CD4-positive, alpha-beta T cell treated with Interferon gamma for 1 hour (primary cell): ENCODE results near the gene TSPAN5.

Experiments
- DNase-seq: peaks from one replicate; pipeline ENCODE4 v3.0.0-alpha.2; 2020

The TSPAN5 gene

DNA sequence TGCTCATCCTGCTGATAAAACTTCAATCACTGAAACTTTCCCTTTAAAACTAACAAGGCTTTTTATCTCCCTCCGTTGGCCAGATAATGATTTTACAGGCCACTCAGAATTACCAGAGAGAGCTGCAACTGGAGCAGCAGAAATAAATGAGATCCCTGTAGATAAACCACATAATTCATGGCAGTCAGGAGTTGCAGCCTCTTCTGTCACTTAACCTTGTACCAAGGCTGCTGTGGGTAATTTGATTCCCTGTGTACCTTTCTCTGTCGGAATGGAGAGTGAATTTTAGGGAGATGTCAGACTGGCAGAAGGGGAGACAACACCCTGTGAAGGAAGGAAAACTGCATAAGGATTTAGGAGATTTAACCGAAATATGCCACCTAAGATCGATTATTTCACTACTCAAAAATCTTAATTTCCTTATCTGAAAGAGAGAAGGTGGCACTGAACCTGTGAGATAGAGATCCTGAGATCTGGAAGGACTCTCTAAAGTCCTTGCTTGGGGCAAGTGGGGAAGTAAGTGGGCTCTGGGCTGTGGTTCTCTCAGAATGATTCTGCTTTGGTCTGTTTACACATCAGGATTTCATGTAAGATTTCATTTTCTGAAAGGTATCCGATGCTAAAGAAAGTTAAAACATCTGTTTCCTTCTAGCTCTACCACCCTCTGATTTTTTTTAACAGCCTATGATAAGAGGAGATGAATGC, 14.3 kb upstream of the TSPAN5 start:
- no peak for DNase-seq

DNA sequence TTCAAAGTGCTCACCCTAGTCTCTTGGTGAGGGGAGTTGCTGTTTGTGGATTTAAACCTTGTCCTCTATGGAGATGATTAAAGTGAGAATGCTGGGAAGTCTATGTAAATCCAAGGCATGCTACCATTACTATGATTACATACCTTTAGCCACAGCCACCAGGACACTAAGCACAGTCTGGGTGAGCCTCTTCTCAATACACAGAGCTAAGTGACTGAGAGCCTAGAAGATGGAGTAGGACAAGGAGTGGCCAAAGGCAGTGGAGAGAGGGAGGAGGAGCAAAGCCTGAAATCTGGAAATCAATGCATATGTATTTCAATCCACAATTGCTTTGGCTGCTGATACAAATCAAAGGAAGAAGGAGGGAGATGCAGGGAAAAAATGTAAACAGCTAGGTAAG, 12.7 kb upstream of the TSPAN5 start:
- no peak for DNase-seq

DNA sequence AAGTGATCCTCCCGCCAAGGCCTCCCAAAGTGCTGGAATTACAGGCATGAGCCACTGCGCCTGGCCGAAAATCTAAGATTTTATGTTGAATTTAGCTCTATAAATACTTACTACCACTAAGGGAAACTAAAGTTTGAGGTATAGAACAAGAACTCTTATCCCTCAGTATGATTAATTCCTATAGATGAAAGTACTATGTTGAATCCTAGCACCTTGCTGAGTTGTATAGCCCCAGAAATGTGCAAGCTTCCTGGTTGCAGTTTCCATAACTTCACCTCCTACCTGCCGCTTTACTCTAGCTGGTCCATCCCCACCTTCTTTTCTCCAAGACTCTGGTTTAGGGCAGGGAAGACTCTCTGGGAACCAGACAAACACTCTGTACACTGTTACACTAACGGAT, 11.8 kb upstream of the TSPAN5 start:
- no peak for DNase-seq

DNA sequence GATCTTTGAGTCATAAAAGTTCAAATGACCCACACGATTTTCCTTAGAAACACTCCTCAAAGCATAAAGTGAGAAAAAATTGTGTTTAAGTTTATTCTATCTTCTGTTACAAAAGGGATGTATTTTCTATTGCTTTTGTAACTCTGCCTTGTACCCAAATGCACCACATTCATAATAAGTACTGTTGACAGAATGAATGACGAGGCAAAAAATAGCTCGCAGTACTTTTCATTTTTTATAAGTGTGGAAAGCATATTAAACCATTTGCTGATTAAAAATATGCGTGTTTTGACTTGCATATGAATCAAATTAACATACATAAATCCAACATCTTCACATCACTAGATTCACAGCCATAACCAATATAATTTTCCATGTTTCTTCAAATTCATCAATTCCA, 11.2 kb upstream of the TSPAN5 start:
- no peak for DNase-seq

DNA sequence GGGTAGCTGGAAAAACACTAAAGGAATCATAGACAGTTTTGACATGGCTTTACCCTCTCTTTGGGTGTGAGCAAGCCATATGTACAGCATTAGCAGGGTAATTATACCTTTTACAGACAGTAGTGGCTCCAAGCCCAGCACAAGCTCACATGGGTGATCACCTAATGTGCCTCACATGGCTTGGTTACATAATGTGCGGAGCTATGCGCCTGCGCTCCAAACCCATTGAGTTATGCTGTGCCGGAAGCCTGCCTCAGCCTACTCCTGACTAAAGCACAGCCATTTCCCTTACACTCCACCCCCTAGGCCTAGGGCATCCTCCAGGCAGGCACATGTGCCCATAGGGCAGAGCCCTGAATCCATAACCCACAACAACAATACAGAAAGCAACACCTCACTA, 6.5 kb upstream of the TSPAN5 start:
- DNase-seq: no peak

GRCh38 chr4:98663226-98664006, 5.0 kb upstream of the TSPAN5 start:
- peak; percentile 46 for DNase-seq

DNA sequence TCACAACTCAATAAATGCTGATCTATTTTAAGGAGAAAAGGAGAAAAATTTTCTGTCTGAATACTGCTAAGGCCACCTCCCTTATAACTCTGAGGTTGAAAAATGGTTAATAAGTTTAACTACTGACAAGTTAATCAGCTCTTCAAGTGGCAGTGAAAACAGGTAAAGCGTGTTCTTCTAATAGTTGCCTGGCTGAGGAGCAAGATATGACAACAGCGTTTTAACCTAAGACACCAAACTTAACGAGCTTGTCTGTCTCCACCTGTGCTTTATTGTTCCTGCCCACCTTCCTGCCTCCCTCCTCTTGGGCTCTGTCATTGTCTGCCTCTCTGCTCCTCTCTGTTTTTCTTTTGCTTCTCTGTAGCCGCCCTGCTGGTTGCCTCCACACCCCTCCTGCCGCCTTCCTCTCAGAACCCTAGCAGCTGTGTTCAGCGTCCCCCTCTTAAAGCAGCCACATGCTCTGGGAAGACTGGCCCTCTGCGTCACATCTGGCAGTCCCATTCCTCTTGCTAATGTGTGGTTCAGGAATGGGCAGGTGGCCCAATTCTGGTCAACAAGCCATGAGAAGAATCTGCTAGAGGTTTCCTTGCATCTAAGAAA, 4.3 kb upstream of the TSPAN5 start:
- peak; percentile 34 for DNase-seq

DNA sequence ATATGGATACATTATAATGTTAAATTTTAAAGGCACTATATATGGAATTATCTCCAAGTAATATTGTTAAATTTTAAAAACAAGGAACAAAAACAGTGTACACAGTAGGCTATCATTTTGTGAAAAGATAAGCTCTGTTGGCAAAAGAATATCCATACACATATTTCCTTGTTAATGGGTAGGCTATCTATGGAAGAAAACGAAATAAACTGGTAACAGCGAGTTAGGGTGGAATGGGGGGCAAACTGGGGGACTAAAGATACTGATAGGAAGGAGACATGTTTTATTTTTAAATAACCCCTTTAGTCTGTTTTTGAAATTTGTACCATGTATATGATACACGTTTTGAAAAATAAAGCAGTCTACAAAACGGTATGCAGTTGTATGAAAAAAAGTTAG, 3.6 kb upstream of the TSPAN5 start:
- DNase-seq: no peak

- DNase-seq: no peak
These were observed 3.1 kb upstream of the TSPAN5 start for GRCh38 chr4:98661371-98662054.

- DNase-seq: no peak
These were observed 1.5 kb upstream of the TSPAN5 start for GRCh38 chr4:98659741-98660462.

- DNase-seq: no peak
These were observed 738 bp upstream of the TSPAN5 start for GRCh38 chr4:98659106-98659592.

DNA sequence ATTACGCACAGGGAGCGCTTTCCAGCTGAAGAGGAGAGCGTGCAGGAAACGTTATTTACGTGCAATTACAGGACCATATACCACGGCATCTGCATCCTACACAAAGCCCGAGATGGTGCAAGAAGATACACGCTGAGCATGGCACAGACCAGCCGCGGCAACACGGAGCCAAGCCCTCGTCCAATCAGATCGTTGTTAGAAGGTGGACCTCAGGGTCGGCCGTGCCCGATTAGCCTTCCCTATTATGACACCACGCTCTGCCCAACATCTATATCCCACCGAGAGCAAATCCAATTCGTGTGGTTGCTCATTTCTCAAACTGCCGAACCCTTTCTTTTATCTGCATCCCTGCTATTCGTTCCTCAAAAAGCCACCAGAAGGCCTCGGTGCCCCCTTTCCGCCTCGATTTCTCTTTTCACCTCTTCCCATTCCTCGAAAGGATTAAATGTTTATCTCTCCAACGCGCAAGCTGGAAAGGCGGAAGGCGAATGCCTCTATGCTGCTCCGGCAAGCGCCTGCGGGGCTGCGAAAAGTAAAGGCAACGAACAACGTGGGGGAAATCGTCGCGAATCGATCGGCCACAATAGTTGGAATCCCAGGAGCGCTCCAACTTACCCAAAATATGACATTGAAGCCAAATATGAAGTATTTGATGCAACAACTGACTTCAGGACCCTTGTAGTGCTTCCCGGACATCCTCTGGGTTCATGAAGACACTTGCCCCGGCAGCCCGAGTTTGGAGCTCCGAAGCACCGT, 702 bp downstream of the TSPAN5 start:
- peak; percentile 7 for DNase-seq

GRCh38 chr4:98656886-98657285, 1.5 kb downstream of the TSPAN5 start:
- no peak for DNase-seq

- DNase-seq: no peak
These were observed 2.0 kb downstream of the TSPAN5 start for GRCh38 chr4:98656443-98656842.

GRCh38 chr4:98653890-98654867, 4.2 kb downstream of the TSPAN5 start:
- no peak for DNase-seq

DNA sequence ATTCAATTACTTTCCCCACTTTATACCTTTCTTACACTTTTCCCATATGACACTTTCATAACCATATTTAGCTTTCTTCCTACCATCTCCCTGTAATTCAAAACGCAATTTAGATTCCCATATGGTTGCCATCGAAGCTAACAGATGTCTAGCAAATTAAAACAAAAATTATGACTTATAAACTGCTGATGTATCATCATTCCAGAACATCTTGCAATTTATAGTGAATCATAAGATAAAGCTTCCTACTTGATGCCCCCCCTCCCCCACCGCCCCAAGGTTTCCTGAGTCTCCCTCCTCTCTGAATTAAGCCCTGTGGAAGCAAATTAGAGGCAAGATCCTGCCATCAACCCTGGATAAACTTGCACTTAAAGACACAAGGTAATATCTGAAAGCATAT, 5.4 kb downstream of the TSPAN5 start:
- DNase-seq: no peak

- DNase-seq: no peak
These were observed 9.8 kb downstream of the TSPAN5 start for GRCh38 chr4:98648602-98649001.

DNA sequence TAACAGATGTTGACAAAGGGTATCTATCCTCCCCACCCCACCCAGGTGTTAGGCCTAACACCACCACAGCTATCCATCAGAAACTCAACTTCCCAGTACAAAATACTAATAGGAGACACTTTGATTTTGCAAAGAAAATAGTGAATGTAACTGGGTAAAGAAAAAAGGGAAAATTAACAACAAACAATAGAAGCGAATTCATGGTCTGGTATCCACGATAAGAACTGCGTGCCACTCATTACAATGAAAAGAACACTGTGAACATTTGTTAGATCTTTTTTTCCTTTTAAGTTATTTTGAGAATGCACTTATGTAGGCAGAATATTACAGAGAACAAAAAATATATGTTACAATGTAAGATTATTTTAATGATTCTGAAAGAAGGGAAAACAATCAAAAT, 12.0 kb downstream of the TSPAN5 start:
- DNase-seq: no peak

GRCh38 chr4:98645527-98645926, 12.9 kb downstream of the TSPAN5 start:
- DNase-seq: no peak

GRCh38 chr4:98643755-98644154, 14.7 kb downstream of the TSPAN5 start:
- no peak for DNase-seq

DNA sequence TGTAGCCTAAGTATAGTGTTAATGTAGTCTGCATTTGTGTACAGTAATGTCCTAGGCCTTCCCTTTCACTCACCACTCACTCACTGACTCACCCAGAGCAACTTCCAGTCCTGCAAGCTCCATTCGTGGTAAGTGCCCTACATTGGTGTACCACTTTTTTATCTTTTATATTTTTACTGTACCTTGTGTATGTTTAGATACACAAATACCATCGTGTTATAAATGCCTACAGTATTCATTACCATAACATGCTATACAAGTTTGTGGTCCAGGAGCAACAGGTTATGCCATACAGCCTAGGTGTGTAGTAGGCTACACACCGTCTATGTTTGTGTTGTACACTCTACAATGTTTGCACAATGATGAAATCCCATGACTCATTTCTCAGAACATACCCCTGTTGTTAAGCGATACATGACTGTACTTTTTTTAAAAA, 15.4 kb downstream of the TSPAN5 start:
- no peak for DNase-seq
